H1 (cell line): Measurements from ENCODE around the gene CDCA5. TPM values are rescaled to one million over a fixed set of nuclear protein-coding genes. Genes with fewer than 3 reads are reported as not detected.

ENCODE experiments used
- CTCF ChIA-PET: fragments of 300-600 bp; sonication (Branson Sonifier 250); formaldehyde crosslinking; loops from one replicate; lab custom pipeline; 2021; ENCODE audit not compliant: partially characterized antibody; lab: Charles Lee
- POLR2A ChIA-PET: fragments of 300-600 bp; sonication (Branson Sonifier 250); formaldehyde crosslinking; loops from one replicate; lab custom pipeline; 2021; ENCODE audit warnings: inconsistent platforms; ENCODE audit not compliant: partially characterized antibody; lab: Charles Lee
- DNase-seq, 2 experiments: peaks; one replicate each; pipeline versions ENCODE4 v3.0.0 to v3.0.0-alpha.2; 2010 to 2022; ENCODE audit warnings: low spot score in 2 of 2, low read depth in 1 of 2, mixed read lengths in 1 of 2
- FAIRE-seq: peaks from 2 replicates; lab custom pipeline; 2011; peaks lifted over from hg19 to GRCh38; lab: Jason Lieb, UNC
- H2AFZ ChIP-seq: 2 replicates; pipeline ENCODE4 v1.8.1; 2012; ENCODE audit warnings: low read length, inconsistent platforms
- H2AK5ac ChIP-seq: 2 replicates; pipeline ENCODE4 v1.6.1; 2013; ENCODE audit warnings: low read depth, low read length
- H2BK120ac ChIP-seq: replicated peaks from 2 replicates; pipeline ENCODE3; 2013; ENCODE audit warnings: low read depth, low read length, inconsistent platforms
- H2BK12ac ChIP-seq: 2 replicates; pipeline ENCODE4 v1.6.1; 2013; ENCODE audit warnings: low read depth, low read length
- H2BK15ac ChIP-seq: 2 replicates; pipeline ENCODE4 v1.6.1; 2013; ENCODE audit warnings: low read length
- H2BK20ac ChIP-seq: 2 replicates; pipeline ENCODE4 v1.6.1; 2013; ENCODE audit warnings: low read length
- H2BK5ac ChIP-seq: 2 replicates; pipeline ENCODE4 v1.6.1; 2013; ENCODE audit warnings: low read depth, low read length
- H3K14ac ChIP-seq: 2 replicates; pipeline ENCODE4 v1.6.1; 2013; ENCODE audit warnings: inconsistent platforms; ENCODE audit not compliant: insufficient read length
- H3K18ac ChIP-seq: 2 replicates; pipeline ENCODE4 v1.6.1; 2013; ENCODE audit warnings: low read length; ENCODE audit errors: extremely low read depth
- H3K23ac ChIP-seq: 2 replicates; pipeline ENCODE4 v1.6.1; 2013; ENCODE audit warnings: inconsistent platforms; ENCODE audit not compliant: insufficient read length
- H3K23me2 ChIP-seq: 2 replicates; pipeline ENCODE4 v1.6.1; 2013; ENCODE audit warnings: low read depth, low read length
- H3K27ac ChIP-seq: 2 replicates; pipeline ENCODE4 v1.6.1; 2011; ENCODE audit warnings: low read depth, low read length, inconsistent platforms
- H3K27me3 ChIP-seq, 4 experiments: replicated peaks in 1 of 4; 1 replicate in 1 of 4; 2 replicates in 3 of 4; pipeline versions ENCODE4 v1.6.1 to v1.8.1; 2011 to 2013; ENCODE audit warnings: low read length in 3 of 4, mild to moderate bottlenecking in 3 of 4, inconsistent platforms in 2 of 4, mixed read lengths in 2 of 4, moderate library complexity in 1 of 4; ENCODE audit not compliant: control insufficient read depth in 3 of 4, insufficient read depth in 3 of 4; ENCODE audit errors: extremely low read depth in 1 of 4
- H3K36me3 ChIP-seq, 4 experiments: 2 replicates each; pipeline versions ENCODE4 v1.6.1 to v1.8.1; 2011 to 2013; ENCODE audit warnings: mild to moderate bottlenecking in 4 of 4, low read length in 3 of 4, moderate library complexity in 2 of 4, control low read depth in 1 of 4, inconsistent platforms in 1 of 4; ENCODE audit not compliant: insufficient read depth in 4 of 4, control insufficient read depth in 2 of 4
- H3K4ac ChIP-seq: replicated peaks from 2 replicates; pipeline ENCODE3; 2013; ENCODE audit warnings: low read length, low read depth, mixed read lengths, inconsistent platforms; ENCODE audit not compliant: insufficient read length
- H3K4me1 ChIP-seq, 4 experiments: replicated peaks in 1 of 4; 1 replicate in 1 of 4; 2 replicates in 3 of 4; pipeline versions ENCODE4 v1.6.1 to v1.8.1; 2011 to 2013; ENCODE audit warnings: low read length in 3 of 4, inconsistent platforms in 2 of 4, mixed read lengths in 1 of 4; ENCODE audit not compliant: insufficient read depth in 4 of 4, control insufficient read depth in 3 of 4
- H3K4me2 ChIP-seq, 2 experiments: 2 replicates each; pipeline versions ENCODE4 v1.6.1 to v1.8.1; 2011 to 2013; ENCODE audit warnings: low read depth in 2 of 2, low read length in 2 of 2, control low read depth in 1 of 2, inconsistent platforms in 1 of 2, mild to moderate bottlenecking in 1 of 2; ENCODE audit not compliant: insufficient read depth in 1 of 2
- H3K4me3 ChIP-seq, 4 experiments: fragments of 200-600, 300-600 bp in 1 of 4; sonication (generic), shearing (Covaris generic), sonication (Bioruptor Twin) in 1 of 4; 2 replicates each; pipeline versions ENCODE4 v1.5.1 to v1.8.1; 2011 to 2016; ENCODE audit warnings: low read length in 4 of 4, low read depth in 3 of 4, control low read depth in 2 of 4, inconsistent platforms in 2 of 4, mild to moderate bottlenecking in 2 of 4, mixed read lengths in 1 of 4, moderate library complexity in 1 of 4; ENCODE audit not compliant: insufficient read depth in 2 of 4; ENCODE audit errors: extremely low read depth in 1 of 4
- H3K56ac ChIP-seq: replicated peaks from 2 replicates; pipeline ENCODE3; 2013; ENCODE audit warnings: low read depth, mild to moderate bottlenecking, mixed read lengths, low read length, inconsistent platforms; ENCODE audit not compliant: insufficient read length
- H3K79me1 ChIP-seq: 2 replicates; pipeline ENCODE4 v1.6.1; 2013; ENCODE audit warnings: low read depth, low read length, control low read depth
- H3K79me2 ChIP-seq, 2 experiments: 2 replicates each; pipeline versions ENCODE4 v1.6.1 to v1.8.1; 2012 to 2013; ENCODE audit warnings: low read length in 2 of 2, mild to moderate bottlenecking in 2 of 2, inconsistent platforms in 1 of 2; ENCODE audit not compliant: insufficient read depth in 2 of 2, control insufficient read depth in 1 of 2
- H3K9ac ChIP-seq, 4 experiments: replicated peaks in 1 of 4; 1 replicate in 1 of 4; 2 replicates in 3 of 4; pipeline versions ENCODE4 v1.6.1 to v1.8.1; 2011 to 2013; ENCODE audit warnings: low read depth in 3 of 4, low read length in 3 of 4, control low read depth in 2 of 4, mild to moderate bottlenecking in 2 of 4, moderate library complexity in 2 of 4, inconsistent platforms in 1 of 4; ENCODE audit errors: extremely low read depth in 1 of 4
- H3K9me3 ChIP-seq, 2 experiments: 2 replicates each; pipeline versions ENCODE4 v1.6.1 to v1.8.1; 2012 to 2013; ENCODE audit warnings: mild to moderate bottlenecking in 2 of 2, moderate library complexity in 2 of 2, control low read depth in 1 of 2, inconsistent platforms in 1 of 2, low read depth in 1 of 2, low read length in 1 of 2, mixed read lengths in 1 of 2; ENCODE audit not compliant: insufficient read depth in 2 of 2
- H4K20me1 ChIP-seq, 2 experiments: replicated peaks in 1 of 2; 2 replicates each; pipeline versions ENCODE3 to v1.8.1; 2011 to 2013; ENCODE audit warnings: inconsistent platforms in 2 of 2, low read length in 2 of 2, mild to moderate bottlenecking in 1 of 2; ENCODE audit not compliant: insufficient read depth in 2 of 2, control insufficient read depth in 1 of 2
- H4K5ac ChIP-seq: 2 replicates; pipeline ENCODE4 v1.6.1; 2013; ENCODE audit warnings: low read length, low read depth, mixed read lengths, inconsistent platforms; ENCODE audit not compliant: insufficient read length
- H4K8ac ChIP-seq: 2 replicates; pipeline ENCODE4 v1.8.0; 2013; ENCODE audit warnings: mild to moderate bottlenecking, moderate library complexity, low read length, inconsistent platforms; ENCODE audit not compliant: insufficient read depth; ENCODE audit errors: extremely low read depth
- H4K91ac ChIP-seq: replicated peaks from 2 replicates; pipeline ENCODE3; 2013; ENCODE audit warnings: low read length, mixed read lengths, inconsistent platforms; ENCODE audit not compliant: insufficient read length
- CBX5 ChIP-seq: fragments of 300-800, 300-1000 bp; sonication (generic); IDR thresholded peaks from 2 replicates; pipeline ENCODE4 v1.7.1; 2016; ENCODE audit warnings: antibody characterized with exemption, low read length, low read depth
- SIN3A ChIP-seq, 2 experiments: IDR thresholded peaks in 1 of 2; conservative IDR thresholded peaks in 1 of 2; 2 replicates each; pipeline ENCODE4 v1.6.1; 2011 to 2012; ENCODE audit warnings: low read length in 2 of 2, improper control_type of control experiment in 1 of 2, low read depth in 1 of 2, mild to moderate bottlenecking in 1 of 2
- WGBS, 2 experiments: shearing (Covaris generic) in 1 of 2; methylation state at CpG; one replicate each; pipeline versions ENCODE4 v1.1.6 to v1.1.7; 2013 to 2015; ENCODE audit warnings: low lambda C conversion rate in 2 of 2, mixed read lengths in 2 of 2, inconsistent platforms in 1 of 2, low coverage in 1 of 2, missing lambda C conversion rate in 1 of 2; ENCODE audit not compliant: insufficient replicate concordance in 2 of 2, insufficient coverage in 1 of 2, insufficient read length in 1 of 2; ENCODE audit errors: extremely low coverage in 1 of 2, missing lambda C conversion rate in 1 of 2; 5-methylcytosine and 5-hydroxymethylcytosine counted together
- polyA plus RNA-seq, 7 experiments: library from polyadenylated mRNA; depleted of rRNA in 3 of 7; stranded (reverse) in 5 of 7; unstranded in 2 of 7; fragments of >200 nt in 5 of 7; fragments of 200-250 nt in 2 of 7; gene quantifications; 1 replicate in 5 of 7; 2 replicates in 1 of 7; 4 replicates in 1 of 7; pipeline versions ENCODE4 v1.2.1 to v1.2.3, GENCODE V29; 2011 to 2013; ENCODE audit warnings: missing spikeins in 2 of 7, mixed read lengths in 2 of 7
- total RNA-seq: library from RNA; stranded (reverse); fragmentation: NEBNext Ultra II Directional; extraction: Animal tissue kit (Norgen Biotek cat#: 25700); gene quantifications from 2 replicates; pipeline ENCODE4 v1.2.1, GENCODE V29; 2021

Gene CDCA5
- total and polyA plus RNA-seq, 2 of the 8 experiments (the other 6 are each of a cell fraction or from before 2014, with no cell fraction given) = 39.2 to 87.0 TPM

DNA sequence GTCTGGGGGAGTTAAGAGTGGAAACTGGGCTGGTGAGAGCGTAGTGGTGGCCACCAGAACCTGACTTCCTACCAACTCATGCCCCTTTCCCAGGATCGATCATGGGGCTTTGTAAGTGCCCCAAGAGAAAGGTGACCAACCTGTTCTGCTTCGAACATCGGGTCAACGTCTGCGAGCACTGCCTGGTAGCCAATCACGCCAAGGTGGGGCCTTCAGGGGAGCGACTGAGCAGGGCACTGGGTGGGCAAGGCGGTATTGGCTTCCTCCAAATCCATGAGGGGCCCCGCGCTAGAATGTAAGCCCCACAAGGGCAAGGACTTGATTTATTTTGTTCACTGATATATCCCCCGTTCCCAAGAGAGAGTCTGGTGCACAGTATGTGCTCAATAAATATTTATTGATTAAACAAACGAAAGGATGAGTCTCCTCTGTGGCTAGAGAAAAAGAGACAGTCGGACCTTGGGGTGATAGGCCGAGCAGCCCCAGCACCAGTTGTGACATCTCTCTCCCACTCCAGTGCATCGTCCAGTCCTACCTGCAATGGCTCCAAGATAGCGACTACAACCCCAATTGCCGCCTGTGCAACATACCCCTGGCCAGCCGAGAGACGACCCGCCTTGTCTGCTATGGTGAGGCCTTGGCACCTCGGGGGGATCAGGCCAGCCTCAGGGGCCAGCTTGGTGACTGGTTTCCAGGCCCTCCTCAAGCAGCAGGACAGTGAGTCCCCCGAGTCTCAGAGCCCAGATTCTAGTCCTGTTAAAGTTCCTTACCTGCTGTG, 947 bp upstream of the CDCA5 start:
- Histone ChIP-seq H3K4me3 (peak overlapping the region; percentile 92 to 99 (median 98)), H3K14ac (no peak overlapping the region), H3K4ac (peak overlapping the region; percentile 27), H3K36me3 (peaks cover 14 to 29% (median 24%) of the 10 kb centered on the region in 4 experiments), H3K9ac (peak overlapping the region; percentile 34 to 90 (median 81)), H2BK12ac (peak overlapping the region; percentile 77; the same call in 1 of the 2 replicates), H4K91ac (no peak overlapping the region), H4K20me1 (peaks cover 0 to 4% of the 10 kb centered on the region in 2 experiments), H3K23ac (no peak overlapping the region), H3K56ac (peak overlapping the region; percentile 35), H3K4me1 (peaks cover 0 to 9% (median 4%) of the 10 kb centered on the region in 4 experiments; a peak in 5 of 7 replicates), H2BK15ac (0 out of 2 replicates have a peak overlapping the region, but pooled peaks have one; percentile 31), H3K79me2 (peaks cover 10 to 33% of the 10 kb centered on the region in 2 experiments), H2BK20ac (no peak overlapping the region), H3K9me3 (no peaks in the 10 kb centered on the region), H2AK5ac (no peak overlapping the region), H3K27ac (peak overlapping the region; percentile 84), H3K4me2 (peak overlapping the region; percentile 88 to 98), H2BK5ac (peak overlapping the region; percentile 90), H4K8ac (0 out of 2 replicates have a peak overlapping the region, but pooled peaks have one; percentile 77), H3K18ac (no peak overlapping the region), H3K27me3 (no peaks in the 10 kb centered on the region), H3K23me2 (peaks cover 8% of the 10 kb centered on the region), H2AFZ (0 out of 2 replicates have a peak overlapping the region, but pooled peaks have one; percentile 8), H4K5ac (peak overlapping the region; percentile 45), H2BK120ac (no peak overlapping the region), H3K79me1 (peaks cover 22% of the 10 kb centered on the region)
- FAIRE-seq = no peak
- POLR2A ChIA-PET = interaction anchor here (0.7 to 16.8 kb wide), 6 partner anchors 11 to 43 kb away, joined by 3 to 230 read pairs (median 8); partner anchors contain the start of genes CDCA5, FAU, MRPL49 and VPS51
- CTCF ChIA-PET = interaction anchor here (0.9 to 2.3 kb wide), 2 partner anchors 26 to 198 kb away, joined by 4 to 7 read pairs; no protein-coding TSS in a partner anchor
- 58% methylated on average over 22 of the region's 23 CpGs; no CpG with 5 or more reads in 1 of the 2 experiments for WGBS, 2 experiments
- no peak for DNase-seq
- TF ChIP-seq CBX5 = no peak
- TF ChIP-seq SIN3A (conservative IDR thresholded peaks at IDR 0.05 in 1 of 2, IDR thresholded peaks at IDR 0.05 in 1 of 2; ENCODE audit: low read depth in 1 of 2, low read length in 2 of 2) = 0 out of 4 replicates have a peak, but pooled peaks of 1 of the 2 experiments have one; percentile 2
